Mucosa of rectum (tissue), 2 donors: ENCODE data around the gene SHMT2.

Experiments
- H3K27ac ChIP-seq, 2 donors: one replicate each; pipeline ENCODE4 v1.7.0; 2013; ENCODE audit warnings: inconsistent platforms in 2 of 2, low read depth in 2 of 2, low read length in 2 of 2
- H3K27me3 ChIP-seq, 2 donors: one replicate each; pipeline ENCODE4 v1.7.0; 2013; ENCODE audit warnings: low read length in 2 of 2; ENCODE audit not compliant: control insufficient read depth in 2 of 2, insufficient read depth in 2 of 2
- H3K36me3 ChIP-seq, 2 donors: one replicate each; pipeline ENCODE4 v1.7.0; 2013; ENCODE audit warnings: low read length in 2 of 2; ENCODE audit not compliant: control insufficient read depth in 2 of 2, insufficient read depth in 2 of 2
- H3K4me1 ChIP-seq, 2 donors: one replicate each; pipeline ENCODE4 v1.7.0; 2013; ENCODE audit warnings: low read length in 2 of 2, mild to moderate bottlenecking in 1 of 2; ENCODE audit not compliant: control insufficient read depth in 2 of 2, insufficient read depth in 2 of 2
- H3K4me3 ChIP-seq, 2 donors: one replicate each; pipeline ENCODE4 v1.7.0; 2013; ENCODE audit warnings: low read length in 2 of 2
- H3K9ac ChIP-seq, 2 donors: one replicate each; pipeline ENCODE4 v1.7.0; 2013; ENCODE audit warnings: low read length in 2 of 2, low read depth in 1 of 2, mild to moderate bottlenecking in 1 of 2
- H3K9me3 ChIP-seq, 2 donors: one replicate each; pipeline ENCODE4 v1.7.0; 2013; ENCODE audit warnings: low read length in 2 of 2; ENCODE audit not compliant: control insufficient read depth in 2 of 2
- donor health status: healthy.
- donor health status: Normal muscosa, but diverticular disease.

SHMT2 gene

DNA sequence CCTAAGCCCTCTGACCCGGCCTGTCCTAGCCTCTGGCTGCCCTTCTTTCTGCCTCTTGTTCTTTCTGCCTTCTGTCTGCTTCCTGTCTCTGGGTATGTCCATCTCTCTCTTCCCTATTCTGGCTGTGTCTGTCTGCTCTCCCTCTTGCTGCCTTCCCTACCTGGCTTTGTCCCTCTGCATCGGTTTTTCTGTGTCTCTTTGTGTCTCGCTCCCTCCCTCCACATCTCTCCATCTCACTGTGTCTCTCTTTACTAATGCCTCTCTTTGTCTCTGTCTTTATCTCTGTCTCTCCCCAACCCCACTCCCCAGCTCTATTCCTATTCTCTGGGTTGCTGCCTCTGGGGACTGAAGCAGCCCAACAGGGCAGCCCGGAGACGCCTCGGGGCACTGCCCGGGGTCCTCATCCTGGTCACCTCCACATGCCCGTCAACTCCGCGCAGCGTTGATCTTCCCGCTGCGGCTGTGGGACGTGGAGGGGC is 10.1 kb downstream of the SHMT2 start:
- H3K27me3 ChIP-seq, result peaks cover 52 to 58% of the 10 kb centered on the region in 2 donors
- no peaks in the 10 kb centered on the region for H3K36me3 ChIP-seq
- H3K9ac ChIP-seq, result no peak overlapping the region
- H3K4me1 ChIP-seq, result peaks cover 36 to 52% of the 10 kb centered on the region in 2 donors
- H3K4me3 ChIP-seq, result peak overlapping the region; percentile 60 to 65
- no peaks in the 10 kb centered on the region for H3K9me3 ChIP-seq
- H3K27ac ChIP-seq, result no peak overlapping the region

DNA sequence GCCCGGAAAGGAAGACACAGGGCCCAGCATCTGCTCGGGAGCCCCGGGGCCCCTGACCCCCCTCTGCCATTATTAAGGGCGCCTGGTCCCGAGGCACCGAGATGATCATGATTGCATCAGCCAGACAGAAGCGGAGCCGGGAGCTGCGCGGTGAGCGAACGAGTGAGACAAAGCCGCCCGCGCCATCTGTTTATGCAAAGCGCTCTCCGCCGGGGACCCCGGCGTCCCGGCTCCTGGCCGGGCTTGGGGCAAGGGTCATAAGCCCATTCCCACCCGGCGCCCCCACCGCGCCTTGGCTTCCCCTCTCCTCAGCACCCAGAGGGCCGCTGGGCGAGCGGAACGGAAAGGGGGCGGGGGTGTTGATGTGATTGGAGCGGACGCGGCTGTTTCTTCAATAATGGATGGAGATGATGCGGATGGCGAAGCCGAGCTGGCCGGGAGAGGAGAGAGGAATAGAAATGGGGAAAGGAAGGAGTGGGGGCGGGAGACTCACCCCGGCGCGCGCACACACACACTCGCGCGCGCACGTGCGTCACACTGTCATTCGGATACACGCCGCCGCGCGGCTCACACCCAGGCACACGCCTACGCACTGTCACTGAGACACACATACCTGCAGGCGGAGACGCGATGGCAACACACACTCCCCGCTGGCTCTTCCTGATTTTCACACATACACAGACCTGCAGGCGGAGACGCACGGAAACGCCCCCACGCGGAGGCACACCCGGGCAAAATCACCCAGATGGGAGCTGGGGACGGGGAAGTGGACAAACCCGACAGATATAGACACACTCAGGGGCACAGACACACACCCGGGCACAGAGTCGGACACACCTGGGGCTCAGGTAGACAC is 10.8 kb downstream of the SHMT2 start:
- Histone ChIP-seq H3K4me1 (peaks cover 36 to 52% of the 10 kb centered on the region in 2 donors), H3K9ac (peak overlapping the region in 1 of 2 donors; percentile 24), H3K36me3 (no peaks in the 10 kb centered on the region), H3K27ac (peak overlapping the region in 1 of 2 donors; percentile 43), H3K4me3 (peak overlapping the region; percentile 52 to 65), H3K9me3 (no peaks in the 10 kb centered on the region), H3K27me3 (peaks cover 52 to 55% of the 10 kb centered on the region in 2 donors)

DNA sequence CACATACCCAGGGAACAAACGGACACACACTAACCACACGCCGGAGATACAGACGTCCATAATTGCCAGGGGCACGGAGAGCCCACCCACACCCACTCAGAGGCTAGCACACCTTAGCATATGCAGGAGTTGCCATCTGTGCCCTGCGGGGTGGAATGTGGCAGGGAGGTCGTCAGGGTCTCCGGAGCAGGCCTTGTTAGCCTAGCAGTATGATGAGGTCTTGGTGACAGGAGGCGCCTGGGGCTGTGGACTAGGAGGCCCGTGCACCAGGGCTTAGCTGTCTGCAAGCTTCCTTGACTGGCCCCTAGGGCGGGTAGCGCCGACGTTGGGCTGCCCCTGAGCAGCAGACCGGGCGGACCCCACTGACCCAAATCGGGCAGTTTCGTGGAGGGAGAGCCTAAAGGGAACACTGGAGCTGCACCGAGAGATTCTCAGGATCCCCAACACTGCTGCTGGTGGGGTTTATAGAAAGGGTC is 11.5 kb downstream of the SHMT2 start:
- Histone ChIP-seq H3K27ac (peak overlapping the region in 1 of 2 donors; percentile 43), H3K4me1 (peaks cover 36 to 52% of the 10 kb centered on the region in 2 donors), H3K4me3 (peak overlapping the region; percentile 52 to 65), H3K27me3 (peaks cover 49 to 50% of the 10 kb centered on the region in 2 donors), H3K9ac (peak overlapping the region in 1 of 2 donors; percentile 24), H3K36me3 (no peaks in the 10 kb centered on the region), H3K9me3 (no peaks in the 10 kb centered on the region)

DNA sequence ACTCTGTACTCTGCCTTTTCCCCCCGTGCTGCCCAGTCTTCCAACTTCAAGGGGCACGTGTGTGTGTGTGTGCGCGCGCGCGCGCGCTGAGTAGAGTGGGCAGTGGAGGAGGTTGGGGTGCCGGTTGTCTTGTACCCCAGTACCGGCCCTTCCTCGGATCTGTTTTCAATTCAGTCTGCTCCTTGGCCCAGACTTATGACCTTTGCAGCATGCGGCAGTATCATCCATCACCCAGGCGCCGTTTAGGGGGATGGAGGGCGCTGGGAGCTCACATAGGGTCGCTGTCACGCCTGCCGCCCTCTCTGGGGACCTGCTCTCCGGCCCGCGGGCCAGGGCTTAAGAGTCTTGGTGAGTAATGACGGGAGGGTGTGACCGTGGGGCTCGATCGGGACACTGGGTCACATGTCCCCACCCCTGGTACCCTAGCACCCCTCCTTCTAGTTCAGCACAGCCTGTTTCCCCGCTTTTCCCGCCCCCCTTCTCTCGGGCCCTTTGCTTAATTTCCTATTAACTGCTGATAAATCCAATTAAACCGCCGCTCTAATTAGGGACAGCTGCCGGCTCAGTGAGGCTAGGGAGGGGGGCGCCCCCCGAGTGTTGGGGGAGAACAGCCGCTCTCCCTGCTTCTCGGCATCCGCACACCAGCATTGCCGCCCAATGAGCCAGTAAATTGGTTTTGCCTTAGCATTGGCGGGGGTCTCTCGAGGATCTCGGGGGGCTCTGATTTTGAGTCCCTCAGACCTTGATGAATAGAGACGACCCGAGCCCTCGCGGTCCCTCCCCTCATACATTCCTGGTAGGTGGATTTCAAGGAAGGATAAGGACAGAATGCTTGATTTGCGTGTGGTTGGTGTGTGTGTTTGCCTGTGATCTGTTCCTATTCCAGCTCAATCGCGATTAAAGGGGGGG is 12.1 kb downstream of the SHMT2 start:
- Histone ChIP-seq H3K27ac (no peak overlapping the region), H3K9ac (no peak overlapping the region), H3K4me1 (peaks cover 36 to 52% of the 10 kb centered on the region in 2 donors)

DNA sequence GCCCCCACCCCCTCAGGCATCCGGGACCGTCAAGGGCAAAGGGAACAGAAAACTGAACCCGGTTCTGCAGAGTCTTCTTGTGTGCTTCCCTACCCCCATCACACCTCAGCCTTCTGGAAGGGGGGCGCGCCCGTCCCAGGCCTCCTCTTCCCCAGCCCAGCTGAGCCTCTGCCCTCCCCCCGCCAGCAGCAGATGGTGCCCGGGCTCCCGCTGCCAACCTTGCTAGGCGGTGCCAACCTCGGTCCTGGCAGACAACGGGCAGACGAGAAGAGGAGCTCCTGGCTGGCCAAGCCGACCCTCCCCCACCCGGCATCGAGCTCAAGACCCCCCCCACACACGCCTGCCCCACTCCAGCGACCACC is 12.8 kb downstream of the SHMT2 start:
- no peaks in the 10 kb centered on the region for H3K9me3 ChIP-seq
- H3K4me3 ChIP-seq, result peak overlapping the region; percentile 45 to 55
- no peak overlapping the region for H3K27ac ChIP-seq
- H3K9ac ChIP-seq, result no peak overlapping the region
- no peaks in the 10 kb centered on the region for H3K36me3 ChIP-seq
- H3K27me3 ChIP-seq, result peaks cover 35 to 43% of the 10 kb centered on the region in 2 donors
- peaks cover 36 to 52% of the 10 kb centered on the region in 2 donors for H3K4me1 ChIP-seq

More for the DNA sequence above, 12.1 kb downstream of the SHMT2 start:
- Histone ChIP-seq H3K27me3 (peaks cover 42 to 47% of the 10 kb centered on the region in 2 donors), H3K9me3 (no peaks in the 10 kb centered on the region), H3K4me3 (peak overlapping the region in 1 of 2 donors; percentile 26), H3K36me3 (no peaks in the 10 kb centered on the region)

DNA sequence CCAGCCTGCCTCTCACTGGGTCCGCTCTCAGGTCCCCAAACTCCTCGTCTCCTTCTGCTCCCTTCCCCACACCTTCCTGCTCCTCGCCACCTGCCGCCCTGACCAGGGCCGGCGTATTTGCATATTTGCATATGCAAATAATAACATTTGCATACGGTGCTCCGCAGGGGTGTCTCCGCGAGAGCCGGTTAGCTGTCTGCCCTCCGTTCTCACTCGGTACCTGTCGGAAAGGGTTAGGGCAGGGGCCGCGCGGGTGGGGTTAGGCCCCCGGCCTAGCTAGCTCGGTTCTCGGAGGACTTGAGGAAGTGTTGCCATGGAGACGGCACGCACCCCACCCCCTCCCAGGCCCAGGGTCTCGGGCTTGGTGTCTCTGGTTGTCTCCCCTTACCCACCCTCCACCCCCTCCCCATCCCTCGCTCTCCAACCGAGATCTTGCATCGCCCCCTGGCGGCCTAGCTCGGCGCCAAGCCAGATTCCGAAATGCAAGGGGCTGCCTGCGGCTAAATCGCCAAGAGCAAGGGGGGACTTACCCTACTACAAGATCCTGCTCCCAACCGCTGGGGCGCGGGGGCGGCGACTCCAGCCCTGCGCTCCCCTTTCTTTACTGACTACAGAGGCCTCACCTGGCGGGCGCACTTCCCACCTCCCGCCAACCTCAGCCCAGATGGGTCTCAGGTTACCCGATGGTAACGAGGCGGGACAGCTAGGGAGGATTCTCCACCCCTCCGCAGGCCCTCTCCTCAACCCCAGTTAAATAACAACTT is 13.4 kb downstream of the SHMT2 start:
- Histone ChIP-seq H3K9ac (peak overlapping the region in 1 of 2 donors; percentile 41), H3K4me3 (peak overlapping the region; percentile 45 to 55), H3K9me3 (no peaks in the 10 kb centered on the region), H3K4me1 (peaks cover 36 to 48% of the 10 kb centered on the region in 2 donors), H3K27me3 (peaks cover 30 to 40% of the 10 kb centered on the region in 2 donors), H3K36me3 (no peaks in the 10 kb centered on the region), H3K27ac (no peak overlapping the region)

DNA sequence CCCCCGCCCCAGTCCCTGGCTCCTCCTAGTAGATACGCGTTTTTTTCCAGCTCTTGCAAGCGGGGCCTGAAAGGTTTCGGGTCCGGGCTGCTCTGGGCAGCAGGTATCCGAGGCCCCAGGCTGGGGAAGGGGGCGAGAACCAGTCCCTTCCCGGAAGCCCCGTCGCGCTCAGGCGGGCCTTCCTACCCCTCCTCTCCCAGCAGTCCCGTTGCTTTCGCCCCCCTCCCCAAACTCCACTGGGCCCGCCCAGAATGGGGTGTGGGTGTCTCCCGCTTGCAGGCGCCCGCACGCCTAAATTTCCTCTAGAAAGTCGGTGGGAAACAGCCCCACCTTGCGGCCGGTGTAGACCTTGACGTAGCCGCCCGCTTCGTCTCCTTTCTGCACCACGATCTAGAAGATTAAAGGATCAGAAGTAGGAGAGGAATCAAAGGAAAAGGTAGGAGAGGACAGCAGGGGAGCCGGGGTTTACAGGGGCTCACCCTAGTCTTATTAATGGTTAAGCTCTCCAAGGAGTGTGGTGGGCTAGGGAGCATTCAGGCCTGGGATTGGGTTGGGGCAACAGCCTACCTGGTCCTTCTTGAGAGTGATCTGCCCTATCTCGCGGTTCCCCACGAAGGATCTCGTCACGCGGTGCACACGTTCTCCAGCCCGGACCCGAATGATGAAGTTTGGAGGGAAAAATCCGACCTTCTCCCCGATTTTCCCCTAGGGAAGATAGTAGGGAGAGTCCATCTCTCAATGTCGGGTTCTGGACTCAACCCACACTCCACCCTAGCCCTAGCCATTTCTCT is 14.2 kb downstream of the SHMT2 start:
- H3K4me1 ChIP-seq, result peaks cover 31 to 40% of the 10 kb centered on the region in 2 donors
- no peak overlapping the region for H3K9ac ChIP-seq
- no peak overlapping the region for H3K27ac ChIP-seq
- H3K9me3 ChIP-seq, result no peaks in the 10 kb centered on the region
- peaks cover 22 to 38% of the 10 kb centered on the region in 2 donors for H3K27me3 ChIP-seq
- no peaks in the 10 kb centered on the region for H3K36me3 ChIP-seq
- peak overlapping the region; percentile 41 to 54 for H3K4me3 ChIP-seq

DNA sequence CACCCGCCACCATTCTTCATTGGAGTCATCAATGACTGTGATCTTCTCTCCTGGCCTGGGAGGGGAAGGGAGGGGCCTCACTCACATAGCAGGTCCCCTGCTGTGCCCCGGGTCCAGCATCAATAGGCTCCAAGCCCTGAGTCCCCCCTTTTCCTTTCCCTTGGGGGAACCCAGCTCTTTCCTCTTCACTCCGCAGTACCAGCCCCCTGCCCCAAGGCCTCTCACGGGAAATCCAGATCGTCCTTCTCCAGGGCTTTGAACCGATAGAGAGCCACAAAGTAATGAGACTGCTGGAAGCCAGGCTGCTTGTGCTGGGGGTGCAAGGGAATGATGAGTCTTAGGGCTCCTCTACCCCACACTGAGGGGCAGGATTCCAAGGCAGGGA is 14.8 kb downstream of the SHMT2 start:
- Histone ChIP-seq H3K36me3 (no peaks in the 10 kb centered on the region), H3K27me3 (peaks cover 22 to 36% of the 10 kb centered on the region in 2 donors), H3K4me1 (peaks cover 27 to 36% of the 10 kb centered on the region in 2 donors), H3K9me3 (no peaks in the 10 kb centered on the region), H3K9ac (no peak overlapping the region), H3K4me3 (no peak overlapping the region), H3K27ac (no peak overlapping the region)

DNA sequence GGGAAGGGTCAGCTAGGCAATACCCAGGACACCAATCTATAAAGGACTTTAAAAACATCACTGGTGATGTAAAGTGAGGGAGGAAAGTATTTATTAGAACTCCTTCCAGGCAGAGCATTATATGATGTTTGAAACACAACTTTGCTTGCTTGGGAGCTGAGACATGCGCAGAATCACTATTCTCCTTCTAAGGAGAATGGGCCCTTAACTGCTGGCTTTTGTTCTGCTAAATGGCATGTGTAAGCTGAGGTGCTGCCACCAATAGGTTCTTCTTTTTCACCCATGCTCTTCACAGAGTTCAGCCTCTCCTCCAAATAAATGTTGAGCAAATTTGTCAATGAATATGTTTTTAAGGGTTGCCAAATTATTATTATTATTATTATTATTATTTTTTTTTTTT is 17.5 kb downstream of the SHMT2 start:
- Histone ChIP-seq H3K27me3 (peaks cover 11 to 12% of the 10 kb centered on the region in 2 donors), H3K9me3 (no peaks in the 10 kb centered on the region), H3K9ac (no peak overlapping the region), H3K4me1 (peaks cover 8 to 11% of the 10 kb centered on the region in 2 donors), H3K27ac (no peak overlapping the region), H3K36me3 (no peaks in the 10 kb centered on the region), H3K4me3 (no peak overlapping the region)
